ENCODE data around the gene NT5DC1.
"Not testable (repeated sequence)": the region's sequence is repeated elsewhere in the genome, so short reads cannot be mapped to it uniquely, and the experiment has no call there.

The NT5DC1 gene

DNA sequence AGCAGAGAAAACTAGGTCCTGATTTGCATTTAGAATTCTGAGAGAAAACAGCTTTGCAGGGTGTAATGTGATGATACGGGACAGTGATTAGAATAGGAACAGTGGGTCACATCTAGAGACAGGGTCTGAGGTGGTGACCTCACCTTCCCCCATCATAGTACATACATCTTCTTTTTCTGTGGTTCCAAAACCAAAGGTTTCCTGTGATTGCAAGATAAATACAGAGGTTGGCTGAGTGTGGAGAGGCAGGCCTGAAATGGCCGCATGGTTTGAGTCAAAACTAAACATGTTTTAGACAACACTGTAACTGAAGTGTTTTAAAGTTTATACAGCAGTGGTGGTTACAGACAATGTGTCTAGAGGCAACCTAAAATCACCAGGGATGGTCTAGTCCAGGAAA, 10.4 kb upstream of the NT5DC1 start:
- DNase-seq (ENCODE audit: low read depth): no peak

DNA sequence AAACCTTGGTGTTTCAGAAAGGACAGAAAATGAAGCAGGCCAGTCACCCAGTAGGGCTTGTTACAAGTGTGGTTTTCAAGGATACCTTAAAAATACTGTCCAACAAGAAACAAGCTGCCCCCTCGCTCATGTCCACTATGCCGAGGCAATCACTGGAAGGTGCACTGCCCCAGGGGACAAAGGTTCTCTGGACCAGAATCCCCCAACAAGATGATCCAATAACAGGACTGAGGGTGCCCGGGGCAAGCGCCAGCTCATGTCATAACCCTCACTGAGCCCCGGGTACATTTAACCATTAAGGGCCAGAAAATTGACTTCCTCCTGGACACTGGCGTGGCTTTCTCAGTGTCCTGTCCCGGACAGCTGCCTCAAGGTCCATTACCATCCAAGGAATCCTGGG, 6.6 kb upstream of the NT5DC1 start:
- no peak for DNase-seq (ENCODE audit: low read depth)

DNA sequence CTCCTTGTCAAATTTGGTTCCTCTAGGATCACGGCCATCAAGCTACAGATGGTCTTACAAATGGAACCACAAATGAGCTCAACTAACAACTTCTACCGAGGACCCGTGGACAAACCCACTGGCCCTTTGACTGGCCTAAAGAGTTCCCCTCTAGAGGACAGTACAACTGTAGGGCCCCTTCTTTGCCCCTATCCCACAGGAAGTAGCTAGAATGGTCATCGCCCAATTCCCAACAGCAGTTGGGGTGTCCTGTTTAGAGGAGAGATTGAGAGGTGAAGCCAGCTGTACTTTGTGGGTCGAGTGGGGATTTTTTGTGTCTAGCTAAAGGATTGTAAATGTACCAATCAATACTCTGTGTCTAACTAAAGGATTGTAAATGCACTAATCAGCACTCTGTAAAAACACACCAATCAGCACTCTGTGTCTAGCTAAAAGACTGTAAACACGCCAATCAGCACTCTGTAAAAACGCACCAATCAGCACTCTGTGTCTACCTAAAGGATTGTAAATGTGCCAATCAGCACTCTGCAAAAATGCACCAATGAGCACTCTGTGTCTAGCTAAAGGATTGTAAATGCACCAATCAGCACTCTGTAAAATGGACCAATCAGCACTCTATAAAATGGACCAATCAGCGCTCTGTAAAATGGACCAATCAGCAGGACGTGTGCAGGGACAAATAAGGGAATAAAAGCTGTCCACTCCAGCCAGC, 4.4 kb upstream of the NT5DC1 start:
- not testable (repeated sequence) for DNase-seq (ENCODE audit: low read depth)

DNA sequence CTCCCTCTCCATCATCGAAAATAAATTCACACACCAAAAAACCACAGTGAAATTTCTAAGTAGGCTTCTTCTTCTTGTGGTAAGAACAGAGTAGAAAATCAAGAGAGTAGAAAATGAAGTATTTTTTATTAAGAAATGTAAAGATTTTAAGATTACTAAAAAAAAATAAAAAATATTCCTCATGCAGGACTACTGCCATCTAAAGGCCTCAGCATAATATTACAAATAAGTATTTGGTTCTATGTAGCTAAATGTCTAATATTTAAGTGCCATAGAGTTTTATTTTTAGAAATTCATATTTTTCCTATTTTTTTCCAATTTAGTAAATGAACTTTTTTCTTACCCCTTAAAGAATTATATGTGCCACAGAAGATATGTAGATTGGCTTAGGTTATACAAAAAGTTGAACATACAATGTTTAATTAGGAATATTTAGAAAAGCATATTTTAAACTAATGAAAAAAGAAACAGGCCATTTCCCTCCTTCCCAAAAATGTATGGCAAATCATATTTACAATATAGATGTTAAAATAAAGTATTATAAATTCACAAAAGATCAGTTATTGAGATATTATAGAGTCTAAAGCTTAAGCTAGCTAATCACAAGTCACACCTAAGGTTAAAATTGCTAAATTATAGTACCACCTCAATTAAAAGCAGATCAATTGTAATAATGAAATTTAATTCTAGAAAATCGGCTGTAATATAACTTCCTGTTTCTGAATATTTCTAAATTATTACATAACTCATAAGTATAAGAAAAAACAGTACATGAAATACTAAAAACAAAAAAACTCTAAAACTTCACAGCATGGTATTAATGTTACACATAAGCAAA, 3.5 kb upstream of the NT5DC1 start:
- no peak for DNase-seq (ENCODE audit: low read depth)

DNA sequence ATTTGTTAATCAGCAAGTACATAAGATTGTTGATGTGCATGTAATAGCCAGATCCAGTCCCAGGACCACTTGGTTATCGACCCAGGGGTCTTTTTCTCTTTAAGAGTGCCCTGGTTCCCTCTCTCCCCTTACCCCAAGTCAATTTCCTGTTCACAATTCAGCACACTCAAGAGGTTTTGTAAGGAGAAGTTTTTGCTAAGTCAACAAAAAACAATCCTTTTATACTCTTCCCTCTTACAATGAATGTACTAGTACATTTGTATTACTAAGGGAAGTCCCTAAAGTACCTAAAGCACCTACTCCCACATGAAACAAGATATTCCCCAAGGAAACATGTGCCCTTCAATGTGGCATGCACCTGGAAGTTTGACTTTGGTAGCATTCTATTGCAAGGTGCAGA, 1.6 kb upstream of the NT5DC1 start:
- DNase-seq (ENCODE audit: low read depth): no peak

DNA sequence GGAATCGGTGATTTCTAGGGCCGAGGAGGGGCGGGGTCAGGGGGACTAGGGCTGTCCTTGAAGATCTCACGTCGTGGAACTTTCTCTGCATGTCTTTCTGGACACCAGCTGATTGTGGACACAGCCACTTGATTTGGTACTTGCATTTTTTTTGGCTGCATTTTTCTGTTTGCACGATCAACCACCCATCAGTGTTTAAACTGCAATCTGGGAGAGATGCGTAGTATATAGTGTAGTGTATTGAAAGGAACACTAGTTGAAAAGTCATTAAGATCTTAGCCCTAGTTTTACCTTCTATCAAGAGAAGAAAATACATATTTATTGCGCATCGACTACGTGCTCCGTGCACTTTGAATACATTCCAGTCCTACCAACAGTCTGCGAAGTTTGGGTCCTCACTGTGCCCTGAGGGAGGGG, 657 bp downstream of the NT5DC1 start:
- DNase-seq (ENCODE audit: low read depth): no peak

DNA sequence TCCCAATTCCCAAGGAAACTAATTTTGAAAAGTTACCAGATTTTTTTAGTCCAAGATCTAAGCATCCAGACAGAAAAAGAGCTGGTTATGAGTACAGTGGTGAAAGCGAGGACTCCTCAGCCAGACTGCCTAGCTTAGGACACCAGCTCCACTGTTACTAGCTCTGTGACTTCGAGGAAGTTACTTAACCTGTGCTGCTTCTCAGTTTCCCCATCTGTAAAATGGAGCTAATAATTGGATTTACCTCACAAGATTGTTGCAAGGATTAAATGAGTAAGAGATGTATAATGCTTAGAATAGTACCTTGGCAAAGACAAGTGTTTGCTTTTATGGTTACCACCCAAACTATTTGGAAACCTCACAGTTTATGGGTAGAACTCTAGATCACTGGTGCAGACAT, 1.1 kb downstream of the NT5DC1 start:
- no peak for DNase-seq (ENCODE audit: low read depth)

DNA sequence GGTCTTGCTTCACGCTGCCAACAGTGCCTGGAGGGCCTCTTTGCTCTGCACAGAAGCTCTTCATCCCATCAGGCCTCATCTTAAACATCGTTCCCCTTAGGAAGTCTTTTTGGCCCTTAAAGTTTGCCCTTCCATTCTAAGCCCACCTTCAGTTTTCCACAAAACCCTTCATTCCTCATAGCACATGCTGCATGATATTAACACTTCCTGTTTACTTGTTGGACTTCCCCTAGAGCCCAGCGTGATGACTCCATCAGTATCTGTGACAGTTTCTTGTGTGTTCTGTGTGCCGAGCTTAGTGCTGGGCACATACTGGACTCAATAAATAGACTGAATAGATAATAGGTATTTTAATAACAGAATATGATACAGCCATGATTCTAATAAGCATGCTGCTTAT, 2.2 kb downstream of the NT5DC1 start:
- DNase-seq (ENCODE audit: low read depth): no peak

DNA sequence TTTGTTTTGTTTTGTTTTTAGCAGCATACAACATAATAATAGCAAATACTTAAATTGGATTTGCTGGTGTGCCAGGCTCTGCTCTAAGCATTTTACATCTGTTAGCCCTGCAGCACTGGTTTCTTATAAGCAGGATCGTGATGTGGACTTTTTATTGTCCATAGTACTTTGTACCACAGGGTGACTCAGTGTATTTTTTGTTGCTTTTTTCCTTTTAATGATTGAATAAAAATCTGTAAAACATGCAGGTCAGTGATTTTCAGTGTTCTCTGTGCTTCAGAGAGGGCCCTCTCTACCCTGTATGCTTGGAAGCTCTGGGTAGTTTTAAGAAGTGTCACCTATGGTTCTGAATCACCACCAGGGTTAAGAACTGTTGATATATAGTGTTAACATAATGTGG, 4.0 kb downstream of the NT5DC1 start:
- no peak for DNase-seq (ENCODE audit: low read depth)

DNA sequence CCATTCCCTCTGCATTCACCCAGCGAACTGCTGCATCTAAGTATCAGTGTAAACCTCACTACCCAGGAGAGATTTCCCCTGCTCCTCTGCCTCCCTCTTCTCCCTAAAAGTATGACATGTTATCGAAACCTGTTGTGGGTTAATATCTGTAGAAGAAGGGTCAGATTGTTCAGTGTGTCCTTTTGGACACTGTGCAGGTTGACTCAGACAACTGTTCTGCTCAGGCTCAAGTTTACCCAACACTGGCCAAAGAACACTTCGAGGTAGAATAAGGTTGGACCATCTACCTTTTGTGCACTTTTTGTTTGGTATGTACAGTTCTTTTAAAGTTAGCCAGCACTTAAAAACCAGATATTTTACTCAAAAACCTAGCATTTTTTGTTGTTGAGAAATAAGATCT, 4.6 kb downstream of the NT5DC1 start:
- DNase-seq (ENCODE audit: low read depth): no peak

DNA sequence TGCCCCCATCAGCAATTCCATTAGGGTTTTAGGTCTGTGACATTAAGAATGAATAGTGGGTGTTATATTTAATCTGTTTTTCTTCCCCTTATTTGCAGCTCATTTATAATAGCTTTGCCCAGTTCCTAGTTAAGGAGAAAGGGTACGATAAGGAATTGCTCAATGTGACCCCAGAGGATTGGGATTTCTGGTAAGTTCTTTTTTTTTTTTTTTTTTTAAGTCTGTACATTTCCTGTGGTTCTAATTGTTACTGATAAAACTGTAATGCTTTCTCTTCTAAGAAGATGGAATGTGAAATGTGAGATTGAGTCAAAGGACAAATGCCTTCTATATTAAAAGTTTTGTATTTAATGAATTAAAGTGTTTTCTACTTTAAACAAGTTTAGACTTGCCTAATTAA, 5.5 kb downstream of the NT5DC1 start:
- DNase-seq (ENCODE audit: low read depth): no peak

DNA sequence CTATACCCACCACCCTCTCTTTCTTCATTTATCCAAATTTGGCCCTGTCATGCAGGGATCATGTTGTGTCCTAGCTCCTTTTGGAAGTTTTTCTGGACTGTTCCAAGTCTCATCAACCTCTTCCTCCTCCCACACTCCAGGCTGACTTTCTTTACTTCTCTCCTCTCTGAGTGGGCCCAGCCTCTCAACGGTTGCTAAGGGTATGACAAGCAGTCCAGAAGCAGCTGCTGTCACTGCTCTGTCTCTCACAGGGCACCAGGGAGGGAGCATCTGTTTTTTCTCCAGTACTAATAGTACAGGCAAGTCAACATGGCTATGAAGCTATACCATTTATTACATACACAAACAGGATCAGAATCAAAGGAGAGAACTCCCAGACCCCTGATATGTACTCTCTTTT, 8.2 kb downstream of the NT5DC1 start:
- DNase-seq (ENCODE audit: low read depth): no peak

DNA sequence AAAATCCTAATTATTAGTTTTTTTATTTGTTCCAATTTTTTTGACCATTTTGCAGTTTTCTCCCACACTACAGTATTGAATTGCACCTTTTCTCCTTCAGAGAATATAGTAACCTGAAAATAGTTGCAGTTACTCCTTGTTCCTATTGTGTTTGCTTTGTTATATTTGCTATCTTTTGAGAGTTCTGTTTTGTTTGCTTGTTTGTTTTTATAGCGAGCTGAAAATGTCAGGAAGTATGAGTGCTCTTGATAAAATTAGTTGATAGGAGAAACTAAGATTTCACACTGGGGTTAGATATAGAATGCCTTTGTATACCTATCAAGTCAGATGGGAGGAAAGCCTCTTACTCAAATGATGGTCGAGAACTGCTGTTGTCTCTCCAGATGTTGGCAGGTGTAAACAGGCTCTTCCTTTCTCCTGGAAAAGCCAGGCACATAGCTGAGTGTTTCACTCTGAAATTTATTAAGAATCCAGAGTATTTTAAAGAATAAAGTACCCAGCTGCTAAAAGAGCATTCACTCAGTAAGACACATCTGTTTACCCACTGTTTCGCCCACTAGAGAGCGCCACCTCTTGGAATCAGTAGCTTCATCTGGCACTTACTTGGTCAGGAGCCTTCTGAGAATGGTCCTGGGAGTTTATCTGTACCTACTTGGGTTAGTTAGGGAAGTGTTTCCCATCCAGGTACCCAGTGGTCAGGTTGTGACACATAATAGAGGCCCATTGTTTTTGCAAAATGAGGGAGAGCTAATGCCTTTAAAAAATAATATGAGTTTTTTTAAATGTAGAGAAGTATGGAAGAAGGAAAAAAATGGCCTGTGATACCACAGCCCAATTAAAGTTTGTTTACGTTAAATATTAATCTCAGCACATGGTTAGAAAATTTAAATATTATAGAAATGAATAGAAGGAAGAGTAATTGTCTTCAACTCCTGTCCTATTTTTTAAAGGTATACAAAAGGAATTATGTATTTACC, 11.2 kb downstream of the NT5DC1 start:
- DNase-seq (ENCODE audit: low read depth): no peak

DNA sequence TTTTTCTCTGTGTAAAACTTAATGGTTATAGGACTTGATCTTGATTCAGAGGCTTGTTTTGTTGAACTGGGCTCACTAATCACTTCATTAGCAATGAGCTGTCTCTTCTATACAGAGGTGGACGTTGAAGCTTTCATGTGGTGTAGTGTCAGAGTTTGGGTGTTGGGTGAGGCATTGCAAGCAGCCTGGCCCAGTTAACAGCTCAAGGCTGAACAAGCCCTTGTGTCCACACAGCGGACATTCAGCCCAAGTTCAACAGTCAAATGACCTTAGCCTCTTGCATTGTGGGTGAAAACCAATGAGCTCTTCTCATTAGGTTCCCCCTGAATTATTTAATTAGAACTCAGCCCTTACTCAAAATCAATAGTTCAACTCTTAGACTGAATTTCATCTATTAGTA, 12.7 kb downstream of the NT5DC1 start:
- DNase-seq (ENCODE audit: low read depth): no peak

DNA sequence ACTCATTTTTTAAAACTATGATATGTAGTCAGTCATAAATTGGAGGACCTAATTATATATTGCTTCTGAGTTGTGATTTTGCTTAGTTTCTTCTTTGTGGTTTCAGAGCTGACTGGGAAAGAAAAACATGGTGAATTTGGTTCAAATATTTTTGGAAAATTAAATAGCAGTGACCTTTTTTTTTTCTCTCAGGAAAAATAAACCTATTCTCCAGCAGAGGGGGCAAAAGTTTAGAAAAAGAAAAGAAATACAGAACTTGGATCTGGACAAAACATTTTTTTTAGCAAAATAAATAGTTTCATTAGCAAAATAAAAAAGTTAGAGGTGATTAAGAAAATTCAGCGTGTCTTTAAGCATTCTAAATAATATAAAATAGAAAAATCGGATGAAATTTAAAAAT, 15.1 kb downstream of the NT5DC1 start:
- no peak for DNase-seq (ENCODE audit: low read depth)

DNA sequence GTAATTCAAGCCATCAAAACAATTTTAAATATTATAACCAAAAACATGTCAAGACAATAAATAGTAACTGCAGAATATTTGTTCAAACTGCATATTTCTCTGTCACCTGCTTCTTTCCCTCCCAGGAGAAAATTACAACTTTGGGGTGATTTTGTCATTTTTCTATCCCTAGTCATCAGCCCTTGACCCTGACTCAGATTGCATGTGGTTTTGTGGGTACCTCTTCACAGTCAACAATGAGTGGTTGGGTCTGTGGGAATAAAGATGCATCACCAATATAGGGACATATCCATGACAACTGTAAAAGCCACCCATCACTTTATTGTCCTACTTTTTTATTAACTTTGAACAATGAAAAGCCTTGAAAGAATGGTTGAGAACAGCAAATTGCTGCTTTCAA, 18.0 kb downstream of the NT5DC1 start:
- DNase-seq (ENCODE audit: low read depth): no peak

DNA sequence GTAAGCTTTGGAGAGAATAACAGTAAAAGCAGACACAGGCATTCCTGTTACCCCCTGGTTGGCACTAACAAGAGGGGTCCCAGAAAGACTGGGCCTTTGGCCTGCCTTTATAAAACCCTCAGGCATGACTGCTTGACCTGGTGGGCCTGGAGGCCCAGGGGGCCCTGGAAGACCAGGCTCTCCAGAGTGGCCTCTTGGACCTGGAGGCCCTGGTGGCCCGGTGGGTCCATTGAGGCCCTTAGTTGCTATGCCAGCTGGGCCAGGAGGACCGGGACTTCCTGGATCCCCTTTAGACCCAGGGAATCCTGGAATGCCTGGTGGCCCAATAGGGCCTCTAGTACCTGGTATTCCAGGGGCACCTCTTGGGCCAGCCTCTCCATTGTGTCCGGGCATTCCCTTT, 19.8 kb downstream of the NT5DC1 start:
- no peak for DNase-seq (ENCODE audit: low read depth)

DNA sequence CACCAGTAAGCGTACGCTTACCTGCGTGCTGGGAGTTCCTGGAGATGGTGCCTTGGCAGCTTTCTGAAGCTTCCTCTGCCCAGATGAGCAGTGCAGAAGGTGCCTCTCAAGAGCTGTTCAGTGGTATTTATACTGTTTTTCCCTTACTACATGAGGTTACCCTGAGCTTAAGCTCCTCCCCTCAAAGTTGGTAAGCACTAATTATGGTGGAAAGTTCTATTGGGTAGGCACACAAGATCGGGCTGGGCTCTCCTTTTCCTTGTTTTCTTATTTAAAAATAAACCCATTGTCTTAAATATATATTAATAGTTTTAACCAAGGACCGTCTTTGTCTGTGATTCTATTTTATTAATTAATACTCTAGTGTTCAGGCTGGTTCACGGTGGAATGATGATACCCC, 25.4 kb downstream of the NT5DC1 start, which contains the start of gene COL10A1:
Gene COL10A1, minus strand, starts transcription at position 101 of the 400 bp plus-strand sequence. CDS start 640 bp downstream, outside the sequence.
- DNase-seq (ENCODE audit: low read depth): no peak

DNA sequence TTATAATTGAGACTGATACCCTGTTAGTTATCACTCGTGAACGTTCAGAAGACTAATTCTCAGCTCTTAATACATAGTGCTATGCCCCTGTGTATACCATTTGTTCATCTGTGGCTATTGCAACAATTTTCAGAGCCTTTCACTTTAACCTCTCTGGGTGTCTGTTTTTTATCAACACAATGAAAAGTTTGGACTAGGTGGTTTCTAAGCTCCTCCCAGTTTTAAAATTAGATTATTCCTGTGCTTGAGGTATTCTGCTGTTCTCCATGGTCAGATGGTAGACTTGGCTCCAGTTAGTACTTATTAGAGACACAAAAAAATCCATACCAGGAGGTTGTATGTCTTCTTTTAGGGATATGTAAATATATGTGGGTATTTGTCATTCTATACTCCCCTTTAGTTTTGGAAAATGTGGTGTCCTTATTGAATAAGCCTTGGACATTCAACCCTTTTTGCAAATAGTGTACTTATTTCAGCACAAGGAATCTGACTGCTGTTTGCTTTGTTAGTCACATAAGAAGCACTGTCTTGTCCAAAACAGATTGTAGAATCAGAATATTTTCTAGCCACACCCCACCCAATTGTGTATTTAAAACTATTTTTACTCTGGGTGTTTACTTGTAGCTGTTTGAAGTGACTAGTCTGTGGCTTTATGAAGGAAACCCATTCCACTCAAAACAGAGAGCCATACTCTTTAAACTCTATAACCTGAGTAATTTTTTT, 27.3 kb downstream of the NT5DC1 start:
- DNase-seq (ENCODE audit: low read depth): no peak

DNA sequence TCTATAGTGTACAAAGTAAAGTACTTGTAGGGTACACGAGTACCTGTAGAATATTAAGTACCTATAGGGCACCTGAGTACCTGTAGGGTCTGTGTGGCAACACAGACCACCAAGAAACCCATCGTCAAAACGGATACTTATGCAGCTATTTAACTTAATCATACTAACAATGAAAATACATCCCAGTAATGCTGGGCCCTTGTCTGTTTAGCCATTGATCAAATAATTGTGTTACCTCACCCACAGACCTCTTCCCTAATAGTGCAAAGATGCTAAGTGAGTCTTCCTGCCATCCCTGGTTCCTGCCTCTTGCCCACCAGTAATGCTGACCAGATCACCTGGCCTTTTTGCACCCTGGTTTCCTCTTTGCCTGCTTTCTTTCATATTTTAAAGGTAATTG, 32.8 kb downstream of the NT5DC1 start:
- DNase-seq (ENCODE audit: low read depth): no peak

DNA sequence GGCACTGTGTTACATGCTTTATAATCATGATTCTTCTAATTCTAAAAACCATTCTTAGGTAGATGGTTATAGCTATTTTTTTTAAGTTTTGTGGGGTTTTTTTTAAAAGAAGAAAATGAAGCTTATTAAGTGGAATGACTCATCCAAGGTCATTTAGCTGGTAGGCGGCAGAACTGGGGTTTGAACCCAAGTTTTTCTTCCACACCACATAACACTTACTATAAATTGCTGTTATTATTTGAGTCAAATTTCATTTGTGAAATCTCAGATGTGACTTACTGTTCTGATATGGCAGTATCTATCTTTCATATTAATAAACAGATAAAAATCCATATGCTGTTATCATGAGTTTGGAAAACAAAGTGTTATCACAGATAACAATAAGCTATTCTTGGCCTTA, 35.7 kb downstream of the NT5DC1 start:
- no peak for DNase-seq (ENCODE audit: low read depth)

DNA sequence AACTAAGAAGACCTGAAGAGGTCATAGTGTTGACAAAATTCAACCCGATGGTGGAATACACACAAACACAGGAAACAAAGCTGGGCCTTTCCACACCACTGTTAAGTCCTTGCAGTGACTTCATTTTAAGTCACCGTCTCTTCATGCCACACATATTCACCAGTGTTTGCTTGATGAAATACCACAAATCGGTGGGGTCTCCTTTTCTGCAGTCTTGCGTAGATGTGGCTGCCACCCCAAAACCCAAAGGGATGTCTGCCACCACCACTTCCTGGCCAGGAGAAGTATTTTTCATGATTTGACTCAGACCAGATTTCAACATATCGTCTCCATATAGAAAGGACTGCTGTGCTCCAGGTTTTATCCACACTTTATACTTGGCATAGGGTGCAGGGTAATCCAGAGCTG, 36.3 kb downstream of the NT5DC1 start:
- no peak for DNase-seq (ENCODE audit: low read depth)
